Hepatocyte (in vitro differentiated cells): ENCODE data around the gene FARP1. TPM values are rescaled to one million over a fixed set of nuclear protein-coding genes. Genes with fewer than 3 reads are reported as not detected.

Experiments
- DNase-seq: peaks from one replicate; pipeline ENCODE4 v3.0.0-alpha.2; 2016; ENCODE audit warnings: low spot score
- H2AFZ ChIP-seq: fragments of 200-600 bp; sonication (generic); 2 replicates; pipeline ENCODE4 v1.6.0; 2016; ENCODE audit warnings: antibody characterized with exemption, mild to moderate bottlenecking
- H3K27ac ChIP-seq: fragments of 200-600 bp; sonication (generic); 2 replicates; pipeline ENCODE4 v1.5.1; 2016; ENCODE audit warnings: mild to moderate bottlenecking
- H3K27me3 ChIP-seq: fragments of 200-600 bp; sonication (generic); 2 replicates; pipeline ENCODE4 v1.6.1; 2016
- H3K36me3 ChIP-seq: fragments of 200-600 bp; sonication (generic); replicated peaks from 2 replicates; pipeline ENCODE4 v1.5.1; 2016; ENCODE audit warnings: low read depth; ENCODE audit not compliant: insufficient read depth
- H3K4me1 ChIP-seq: fragments of 200-600 bp; sonication (generic); 2 replicates; pipeline ENCODE4 v1.5.1; 2016; ENCODE audit warnings: mild to moderate bottlenecking, moderate library complexity; ENCODE audit not compliant: insufficient read depth
- H3K4me2 ChIP-seq: fragments of 200-600 bp; sonication (generic); 2 replicates; pipeline ENCODE4 v1.6.0; 2016
- H3K4me3 ChIP-seq: fragments of 200-600 bp; sonication (generic); 2 replicates; pipeline ENCODE4 v1.5.1; 2016; ENCODE audit warnings: mild to moderate bottlenecking
- H3K79me2 ChIP-seq: fragments of 200-600 bp; sonication (generic); 2 replicates; pipeline ENCODE4 v1.6.0; 2017; ENCODE audit warnings: mild to moderate bottlenecking
- H3K9me2 ChIP-seq: fragments of 200-600 bp; sonication (generic); replicated peaks from 2 replicates; pipeline ENCODE4 v1.6.0; 2017; ENCODE audit warnings: mild to moderate bottlenecking; ENCODE audit not compliant: insufficient read depth
- H3K9me3 ChIP-seq: fragments of 200-600 bp; sonication (generic); 2 replicates; pipeline ENCODE4 v1.5.1; 2016; ENCODE audit warnings: low read depth, mild to moderate bottlenecking
- H4K20me1 ChIP-seq: fragments of 200-600 bp; sonication (generic); 2 replicates; pipeline ENCODE4 v1.6.0; 2016; ENCODE audit warnings: mild to moderate bottlenecking; ENCODE audit not compliant: insufficient read depth, poor library complexity, severe bottlenecking
- EZH2 ChIP-seq: fragments of 200-600 bp; sonication (generic); IDR thresholded peaks from 2 replicates; pipeline ENCODE4 v1.6.1; 2016; ENCODE audit warnings: antibody characterized with exemption, mild to moderate bottlenecking, borderline replicate concordance
- EZH2phosphoT487 ChIP-seq: fragments of 200-600 bp; sonication (generic); IDR thresholded peaks from one replicate; pipeline ENCODE4 v1.6.1; 2018; ENCODE audit warnings: antibody characterized with exemption, mild to moderate bottlenecking, low read depth, moderate library complexity; ENCODE audit not compliant: unreplicated experiment, severe bottlenecking
- WGBS: methylation state at CpG from one replicate; pipeline ENCODE4 v1.1.6; 2016; ENCODE audit warnings: low lambda C conversion rate; ENCODE audit errors: missing lambda C conversion rate; 5-methylcytosine and 5-hydroxymethylcytosine counted together
- polyA plus RNA-seq: library from polyadenylated mRNA; unstranded; fragments of >200 nt; fragmentation: Nextera tagmentation; extraction: Ambion mirVana; gene quantifications from 2 replicates; pipeline ENCODE4 v1.2.1, GENCODE V29; 2016
- total RNA-seq: library from RNA; depleted of rRNA; stranded (reverse); fragments of >200 nt; gene quantifications from 2 replicates; pipeline ENCODE4 v1.2.3, GENCODE V29; 2014
- TF ChIP-seq, protein P1 (sequence below): fragments of 200-600 bp; sonication (generic); IDR thresholded peaks from 2 replicates; pipeline ENCODE4 v1.5.1; 2016; ENCODE audit warnings: antibody characterized with exemption, mild to moderate bottlenecking; ENCODE audit not compliant: poor library complexity

FARP1 gene
- total and polyA plus RNA-seq, 2 experiments from 2014 or later = 35.5 to 68.7 TPM

DNA sequence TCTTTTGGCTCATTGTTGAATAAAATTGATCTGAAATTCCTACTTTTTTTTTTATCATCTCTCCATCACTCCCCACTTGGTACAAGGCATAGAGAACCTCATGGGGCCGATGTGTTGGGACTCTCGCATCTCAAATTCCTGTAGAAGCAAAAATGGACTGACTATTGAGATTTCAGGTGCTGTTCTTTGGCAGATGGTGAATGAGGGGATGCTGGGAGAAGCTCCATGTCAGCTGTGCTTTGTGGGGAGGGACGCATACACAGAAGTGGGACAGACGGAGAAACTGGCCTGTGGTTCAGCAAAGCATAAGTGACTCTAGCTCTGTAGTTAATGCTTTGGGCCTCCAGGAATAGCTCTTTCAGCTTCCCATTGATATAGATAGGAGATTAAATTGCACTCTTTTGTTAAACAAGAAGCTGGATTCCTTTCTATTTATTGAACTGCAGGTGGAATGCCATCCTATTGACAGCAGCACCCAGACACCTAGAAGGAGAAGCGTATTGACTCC is 228.7 kb downstream of the FARP1 start:
- TF ChIP-seq EZH2phosphoT487 (no peak), EZH2 (no peak)
- TF ChIP-seq, protein P1, sequence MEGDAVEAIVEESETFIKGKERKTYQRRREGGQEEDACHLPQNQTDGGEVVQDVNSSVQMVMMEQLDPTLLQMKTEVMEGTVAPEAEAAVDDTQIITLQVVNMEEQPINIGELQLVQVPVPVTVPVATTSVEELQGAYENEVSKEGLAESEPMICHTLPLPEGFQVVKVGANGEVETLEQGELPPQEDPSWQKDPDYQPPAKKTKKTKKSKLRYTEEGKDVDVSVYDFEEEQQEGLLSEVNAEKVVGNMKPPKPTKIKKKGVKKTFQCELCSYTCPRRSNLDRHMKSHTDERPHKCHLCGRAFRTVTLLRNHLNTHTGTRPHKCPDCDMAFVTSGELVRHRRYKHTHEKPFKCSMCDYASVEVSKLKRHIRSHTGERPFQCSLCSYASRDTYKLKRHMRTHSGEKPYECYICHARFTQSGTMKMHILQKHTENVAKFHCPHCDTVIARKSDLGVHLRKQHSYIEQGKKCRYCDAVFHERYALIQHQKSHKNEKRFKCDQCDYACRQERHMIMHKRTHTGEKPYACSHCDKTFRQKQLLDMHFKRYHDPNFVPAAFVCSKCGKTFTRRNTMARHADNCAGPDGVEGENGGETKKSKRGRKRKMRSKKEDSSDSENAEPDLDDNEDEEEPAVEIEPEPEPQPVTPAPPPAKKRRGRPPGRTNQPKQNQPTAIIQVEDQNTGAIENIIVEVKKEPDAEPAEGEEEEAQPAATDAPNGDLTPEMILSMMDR = no peak
- 89% methylated on average over 5 of the region's 5 CpGs for WGBS
- Histone ChIP-seq H3K79me2 (peaks cover 17% of the 10 kb centered on the region), H3K4me3 (no peak overlapping the region), H3K4me1 (peaks cover 5% of the 10 kb centered on the region), H3K27me3 (no peaks in the 10 kb centered on the region), H3K4me2 (peak overlapping the region; percentile 51), H3K9me2 (no peaks in the 10 kb centered on the region), H3K9me3 (no peaks in the 10 kb centered on the region), H3K27ac (peak overlapping the region; percentile 74), H2AFZ (no peak overlapping the region), H4K20me1 (no peaks in the 10 kb centered on the region), H3K36me3 (no peaks in the 10 kb centered on the region)
- DNase-seq = no peak

DNA sequence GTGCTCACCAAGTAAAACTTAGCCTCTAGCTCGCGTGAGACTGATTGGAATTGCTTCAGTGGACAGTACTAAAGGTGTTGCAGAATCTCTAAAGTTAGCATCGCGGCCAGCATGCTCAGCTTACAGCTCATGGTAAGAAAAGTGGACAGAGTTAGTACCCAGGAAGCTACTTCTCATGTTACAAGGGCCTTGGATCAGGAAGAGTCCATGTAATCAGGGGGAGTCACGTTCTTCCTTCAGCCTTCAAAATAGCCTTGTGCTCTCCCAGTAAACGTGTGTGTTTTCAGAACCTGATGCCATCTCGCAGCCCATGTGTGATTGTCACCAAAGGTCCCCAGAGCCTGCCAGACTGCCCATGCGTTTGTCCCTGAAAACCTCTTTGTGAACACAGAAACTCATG is 230.0 kb downstream of the FARP1 start:
- Histone ChIP-seq H4K20me1 (no peaks in the 10 kb centered on the region), H3K79me2 (peaks cover 17% of the 10 kb centered on the region), H2AFZ (no peak overlapping the region), H3K4me1 (peaks cover 5% of the 10 kb centered on the region), H3K9me2 (no peaks in the 10 kb centered on the region), H3K27me3 (no peaks in the 10 kb centered on the region), H3K4me2 (no peak overlapping the region), H3K4me3 (no peak overlapping the region), H3K9me3 (no peaks in the 10 kb centered on the region), H3K27ac (no peak overlapping the region), H3K36me3 (no peaks in the 10 kb centered on the region)
- WGBS = 64% methylated on average over 8 of the region's 8 CpGs
- TF ChIP-seq EZH2phosphoT487 = no peak
- no peak for TF ChIP-seq EZH2
- TF ChIP-seq, protein P1 = no peak
- no peak for DNase-seq

DNA sequence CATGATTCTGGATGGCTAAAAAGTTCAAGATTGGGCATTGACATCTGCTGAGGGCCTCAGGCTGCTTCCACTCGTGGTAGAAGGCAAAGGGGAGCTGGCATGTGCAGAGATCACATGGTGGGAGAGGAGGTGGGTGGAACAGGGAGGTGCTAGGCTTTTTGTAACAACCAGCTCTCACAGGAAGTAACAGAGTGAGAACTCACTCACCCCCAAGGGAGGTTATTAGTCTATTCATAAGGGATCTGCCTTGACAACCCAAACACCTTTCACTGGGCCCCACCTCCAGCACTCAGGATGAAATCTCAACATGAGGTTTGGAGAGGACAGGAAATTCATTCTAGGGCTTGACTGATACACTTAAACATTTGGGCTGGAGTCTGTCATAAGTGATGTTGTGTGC is 231.9 kb downstream of the FARP1 start:
- H3K27me3 ChIP-seq = no peaks in the 10 kb centered on the region
- H3K9me3 ChIP-seq = no peaks in the 10 kb centered on the region
- H4K20me1 ChIP-seq = no peaks in the 10 kb centered on the region
- no peak overlapping the region for H3K4me3 ChIP-seq
- WGBS = 94% methylated on average over 1 of the region's 1 CpG
- H3K36me3 ChIP-seq = no peaks in the 10 kb centered on the region
- no peak overlapping the region for H3K27ac ChIP-seq
- TF ChIP-seq, protein P1 = no peak
- TF ChIP-seq EZH2 = no peak
- no peak for TF ChIP-seq EZH2phosphoT487
- H3K4me2 ChIP-seq = no peak overlapping the region
- DNase-seq = no peak
- no peaks in the 10 kb centered on the region for H3K9me2 ChIP-seq
- no peak overlapping the region for H2AFZ ChIP-seq
- H3K4me1 ChIP-seq = peaks cover 5% of the 10 kb centered on the region
- peaks cover 15% of the 10 kb centered on the region for H3K79me2 ChIP-seq
